ENCODE measurements around the gene GCK.

GRCh38 chr7:44195889-44196288 is 6.7 kb upstream of the GCK start:
- no peak for TF ChIP-seq CTCF (IDR thresholded peaks at IDR 0.05)
- TF ChIP-seq POLR2AphosphoS5 (IDR thresholded peaks at IDR 0.05; ENCODE audit: insufficient read depth in 1 of 2, low read depth in 1 of 2): no peak
- TF ChIP-seq POLR2A (IDR thresholded peaks at IDR 0.05): no peak

Measured in vagina (tissue), 2 donors.